Activated naive CD4-positive, alpha-beta T cell treated with anti-CD3 and anti-CD28 coated beads for 36 hours (primary cell): ENCODE measurements around the gene CPB1. TPM values are rescaled to one million over a fixed set of nuclear protein-coding genes. Genes with fewer than 3 reads are reported as not detected.
"Not testable (repeated sequence)": the region's sequence is repeated elsewhere in the genome, so short reads cannot be mapped to it uniquely, and the experiment has no call there.

Experiments used
- CTCF ChIA-PET: fragments of 350-600 bp; sonication (Branson Sonifier 250); formaldehyde crosslinking; loops from one replicate; lab custom pipeline; 2021; ENCODE audit warnings: antibody characterized with exemption; lab: Charles Lee
- DNase-seq: peaks from one replicate; pipeline ENCODE4 v3.0.0-alpha.2; 2020
- H3K27ac Mint-ChIP-seq: one replicate; pipeline ENCODE4 v1.8.0; 2021; ENCODE audit warnings: mild to moderate bottlenecking, mixed read lengths
- H3K27me3 Mint-ChIP-seq: one replicate; pipeline ENCODE4 v1.8.0; 2021; ENCODE audit warnings: low read depth, mixed read lengths
- H3K36me3 Mint-ChIP-seq: one replicate; pipeline ENCODE4 v1.8.0; 2021; ENCODE audit warnings: low read depth, mixed read lengths
- H3K4me1 Mint-ChIP-seq: one replicate; pipeline ENCODE4 v1.8.0; 2021; ENCODE audit warnings: low read depth, mixed read lengths
- H3K4me3 Mint-ChIP-seq: one replicate; pipeline ENCODE4 v1.8.0; 2021; ENCODE audit warnings: mild to moderate bottlenecking, moderate library complexity, mixed read lengths
- H3K9me3 Mint-ChIP-seq: one replicate; pipeline ENCODE4 v1.8.0; 2021; ENCODE audit warnings: mixed read lengths
- intact Hi-C: fragments of 100-400 bp; cut with micrococcal nuclease; formaldehyde crosslinking; loops from one replicate; pipeline ENCODE4 v1.15.1; 2023
- total RNA-seq, 2 experiments: library from RNA; stranded (reverse); gene quantifications; one replicate each; pipeline ENCODE4 v1.2.3, GENCODE V29; 2021

Gene CPB1
- total RNA-seq = not detected

GRCh38 chr3:148827585-148827984, at the start of gene CPB1:
Gene CPB1, plus strand, starts transcription at chr3:148827811. Its CDS starts 13 bp downstream, at chr3:148827824.
- Mint-ChIP-seq H3K4me3 (no peak within 1 kb of the TSS), H3K9me3 (peaks cover 2% of the 10 kb centered on the region), H3K36me3 (no peaks in the 10 kb centered on the region), H3K27me3 (peaks cover 3% of the 10 kb centered on the region), H3K4me1 (no peaks in the 10 kb centered on the region), H3K27ac (no peak within 1 kb of the TSS)
- no peak for DNase-seq
- intact Hi-C loops = no loop called here
- CTCF ChIA-PET = no interaction called here

GRCh38 chr3:148778926-148779325, 48.7 kb upstream of the CPB1 start:
- intact Hi-C loops = no loop called here
- Mint-ChIP-seq H3K9me3 (no peaks in the 10 kb centered on the region), H3K27me3 (no peaks in the 10 kb centered on the region), H3K4me1 (no peaks in the 10 kb centered on the region), H3K4me3 (no peak overlapping the region), H3K27ac (no peak overlapping the region), H3K36me3 (no peaks in the 10 kb centered on the region)
- CTCF ChIA-PET = no interaction called here
- no peak for DNase-seq

GRCh38 chr3:148785026-148785425, 42.6 kb upstream of the CPB1 start:
- H3K9me3 Mint-ChIP-seq, CTCF ChIA-PET, DNase-seq, H3K36me3 Mint-ChIP-seq, H3K4me1 Mint-ChIP-seq, H3K27ac Mint-ChIP-seq, H3K4me3 Mint-ChIP-seq, intact Hi-C loops, H3K27me3 Mint-ChIP-seq: not testable (repeated sequence)

- H3K4me3 Mint-ChIP-seq, DNase-seq, CTCF ChIA-PET, H3K27me3 Mint-ChIP-seq, H3K27ac Mint-ChIP-seq, H3K4me1 Mint-ChIP-seq, intact Hi-C loops, H3K9me3 Mint-ChIP-seq, H3K36me3 Mint-ChIP-seq: not testable (repeated sequence)
Measured at GRCh38 chr3:148786159-148786558, 41.5 kb upstream of the CPB1 start.

- no peak for DNase-seq
- H3K36me3 Mint-ChIP-seq = no peaks in the 10 kb centered on the region
- no peak overlapping the region for H3K4me3 Mint-ChIP-seq
- no peaks in the 10 kb centered on the region for H3K4me1 Mint-ChIP-seq
- no peak overlapping the region for H3K27ac Mint-ChIP-seq
- intact Hi-C loops = no loop called here
- H3K9me3 Mint-ChIP-seq = no peaks in the 10 kb centered on the region
- CTCF ChIA-PET = no interaction called here
- peaks cover 2% of the 10 kb centered on the region for H3K27me3 Mint-ChIP-seq
Measured at GRCh38 chr3:148789146-148789545, 38.5 kb upstream of the CPB1 start.

GRCh38 chr3:148789906-148790305, 37.7 kb upstream of the CPB1 start:
- Mint-ChIP-seq H3K4me1 (no peaks in the 10 kb centered on the region), H3K4me3 (no peak overlapping the region), H3K27me3 (peaks cover 2% of the 10 kb centered on the region), H3K36me3 (no peaks in the 10 kb centered on the region), H3K9me3 (no peaks in the 10 kb centered on the region), H3K27ac (no peak overlapping the region)
- intact Hi-C loops = no loop called here
- CTCF ChIA-PET = no interaction called here
- DNase-seq = no peak

GRCh38 chr3:148790370-148790769, 37.2 kb upstream of the CPB1 start:
- intact Hi-C loops = no loop called here
- no peaks in the 10 kb centered on the region for H3K27me3 Mint-ChIP-seq
- CTCF ChIA-PET = no interaction called here
- H3K36me3 Mint-ChIP-seq = no peaks in the 10 kb centered on the region
- no peak overlapping the region for H3K27ac Mint-ChIP-seq
- no peaks in the 10 kb centered on the region for H3K4me1 Mint-ChIP-seq
- H3K9me3 Mint-ChIP-seq = no peaks in the 10 kb centered on the region
- H3K4me3 Mint-ChIP-seq = no peak overlapping the region
- DNase-seq = no peak

- H3K36me3 Mint-ChIP-seq = no peaks in the 10 kb centered on the region
- intact Hi-C loops = no loop called here
- H3K4me1 Mint-ChIP-seq = no peaks in the 10 kb centered on the region
- no peak overlapping the region for H3K4me3 Mint-ChIP-seq
- no peak for DNase-seq
- no peak overlapping the region for H3K27ac Mint-ChIP-seq
- no peaks in the 10 kb centered on the region for H3K27me3 Mint-ChIP-seq
- CTCF ChIA-PET = no interaction called here
- no peaks in the 10 kb centered on the region for H3K9me3 Mint-ChIP-seq
Measured at GRCh38 chr3:148790851-148791735, 36.5 kb upstream of the CPB1 start.

GRCh38 chr3:148791920-148792319, 35.7 kb upstream of the CPB1 start:
- Mint-ChIP-seq H3K4me1 (no peaks in the 10 kb centered on the region), H3K4me3 (no peak overlapping the region)
- CTCF ChIA-PET = no interaction called here

GRCh38 chr3:148792516-148792915, 35.1 kb upstream of the CPB1 start:
- DNase-seq = no peak
- intact Hi-C loops = no loop called here
- no peaks in the 10 kb centered on the region for H3K27me3 Mint-ChIP-seq
- no peak overlapping the region for H3K4me3 Mint-ChIP-seq
- H3K36me3 Mint-ChIP-seq = no peaks in the 10 kb centered on the region
- no peaks in the 10 kb centered on the region for H3K4me1 Mint-ChIP-seq
- no peak overlapping the region for H3K27ac Mint-ChIP-seq
- CTCF ChIA-PET = no interaction called here
- H3K9me3 Mint-ChIP-seq = no peaks in the 10 kb centered on the region

More at GRCh38 chr3:148791920-148792319, 35.7 kb upstream of the CPB1 start:
- Mint-ChIP-seq H3K36me3 (no peaks in the 10 kb centered on the region), H3K27ac (no peak overlapping the region), H3K27me3 (no peaks in the 10 kb centered on the region), H3K9me3 (no peaks in the 10 kb centered on the region)
- intact Hi-C loops = no loop called here
- DNase-seq = no peak

GRCh38 chr3:148796799-148797198, 30.8 kb upstream of the CPB1 start:
- CTCF ChIA-PET = interaction anchor here (0.7 kb wide), 1 partner anchor 63 kb away, joined by 3 read pairs; no protein-coding TSS in a partner anchor
- Mint-ChIP-seq H3K27ac (no peak overlapping the region), H3K27me3 (no peaks in the 10 kb centered on the region), H3K9me3 (no peaks in the 10 kb centered on the region), H3K4me3 (no peak overlapping the region), H3K36me3 (no peaks in the 10 kb centered on the region), H3K4me1 (no peaks in the 10 kb centered on the region)
- intact Hi-C loops = no loop called here
- no peak for DNase-seq

GRCh38 chr3:148797795-148798194, 29.8 kb upstream of the CPB1 start:
- intact Hi-C loops = no loop called here
- H3K36me3 Mint-ChIP-seq = no peaks in the 10 kb centered on the region
- DNase-seq = no peak
- peaks cover 2% of the 10 kb centered on the region for H3K27me3 Mint-ChIP-seq
- no peak overlapping the region for H3K27ac Mint-ChIP-seq
- no peak overlapping the region for H3K4me3 Mint-ChIP-seq
- CTCF ChIA-PET = no interaction called here
- no peaks in the 10 kb centered on the region for H3K9me3 Mint-ChIP-seq
- no peaks in the 10 kb centered on the region for H3K4me1 Mint-ChIP-seq

- Mint-ChIP-seq H3K27ac (no peak overlapping the region), H3K9me3 (no peaks in the 10 kb centered on the region), H3K36me3 (no peaks in the 10 kb centered on the region), H3K27me3 (peaks cover 2% of the 10 kb centered on the region), H3K4me1 (no peaks in the 10 kb centered on the region), H3K4me3 (no peak overlapping the region)
- no peak for DNase-seq
- CTCF ChIA-PET = no interaction called here
- intact Hi-C loops = no loop called here
Measured at GRCh38 chr3:148800414-148800813, 27.2 kb upstream of the CPB1 start.
